SH-SY5Y (cell line): ENCODE measurements around the gene CCDC40.

Experiments
- GATA2 ChIP-seq: IDR thresholded peaks from 2 replicates; pipeline ENCODE4 v1.6.1; 2011; ENCODE audit warnings: mild to moderate bottlenecking, low read depth, low read length
- GATA3 ChIP-seq: IDR thresholded peaks from 2 replicates; pipeline ENCODE4 v1.6.1; 2011; ENCODE audit warnings: low read depth, mild to moderate bottlenecking, low read length, moderate library complexity

The CCDC40 gene

DNA sequence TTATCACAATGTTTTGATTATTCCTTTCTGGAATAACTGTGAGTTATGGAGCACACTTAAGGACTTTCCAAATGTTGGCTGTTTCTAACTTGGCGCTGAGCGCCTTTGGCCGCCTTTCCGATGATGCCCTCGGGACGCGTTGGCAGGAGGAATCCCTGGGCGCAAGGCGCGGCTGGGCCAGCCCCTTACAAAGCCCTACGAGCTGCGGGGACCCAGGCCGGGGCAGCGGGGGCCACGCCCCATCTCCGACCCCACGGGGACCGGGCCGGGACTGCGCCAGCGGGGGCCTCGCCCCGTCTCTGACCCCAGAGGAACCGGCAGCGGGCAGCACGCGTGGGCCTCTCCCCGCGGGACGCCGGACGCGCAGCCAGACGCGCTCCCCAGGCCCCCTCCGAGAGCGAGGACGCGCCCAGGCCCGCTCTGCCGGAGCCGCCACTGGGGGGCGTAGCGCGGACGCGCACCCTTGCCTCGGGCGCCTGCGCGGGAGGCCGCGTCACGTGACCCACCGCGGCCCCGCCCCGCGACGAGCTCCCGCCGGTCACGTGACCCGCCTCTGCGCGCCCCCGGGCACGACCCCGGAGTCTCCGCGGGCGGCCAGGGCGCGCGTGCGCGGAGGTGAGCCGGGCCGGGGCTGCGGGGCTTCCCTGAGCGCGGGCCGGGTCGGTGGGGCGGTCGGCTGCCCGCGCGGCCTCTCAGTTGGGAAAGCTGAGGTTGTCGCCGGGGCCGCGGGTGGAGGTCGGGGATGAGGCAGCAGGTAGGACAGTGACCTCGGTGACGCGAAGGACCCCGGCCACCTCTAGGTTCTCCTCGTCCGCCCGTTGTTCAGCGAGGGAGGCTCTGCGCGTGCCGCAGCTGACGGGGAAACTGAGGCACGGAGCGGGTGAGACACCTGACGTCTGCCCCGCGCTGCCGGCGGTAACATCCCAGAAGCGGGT, 64.8 kb downstream of the CCDC40 start, which contains the start of gene GAA:
TSS of gene GAA (plus strand) at position 571 of the 935 bp plus-strand sequence. CDS start 3,006 bp downstream, outside the sequence.
- TF ChIP-seq GATA2 (no peak), GATA3 (no peak)

DNA sequence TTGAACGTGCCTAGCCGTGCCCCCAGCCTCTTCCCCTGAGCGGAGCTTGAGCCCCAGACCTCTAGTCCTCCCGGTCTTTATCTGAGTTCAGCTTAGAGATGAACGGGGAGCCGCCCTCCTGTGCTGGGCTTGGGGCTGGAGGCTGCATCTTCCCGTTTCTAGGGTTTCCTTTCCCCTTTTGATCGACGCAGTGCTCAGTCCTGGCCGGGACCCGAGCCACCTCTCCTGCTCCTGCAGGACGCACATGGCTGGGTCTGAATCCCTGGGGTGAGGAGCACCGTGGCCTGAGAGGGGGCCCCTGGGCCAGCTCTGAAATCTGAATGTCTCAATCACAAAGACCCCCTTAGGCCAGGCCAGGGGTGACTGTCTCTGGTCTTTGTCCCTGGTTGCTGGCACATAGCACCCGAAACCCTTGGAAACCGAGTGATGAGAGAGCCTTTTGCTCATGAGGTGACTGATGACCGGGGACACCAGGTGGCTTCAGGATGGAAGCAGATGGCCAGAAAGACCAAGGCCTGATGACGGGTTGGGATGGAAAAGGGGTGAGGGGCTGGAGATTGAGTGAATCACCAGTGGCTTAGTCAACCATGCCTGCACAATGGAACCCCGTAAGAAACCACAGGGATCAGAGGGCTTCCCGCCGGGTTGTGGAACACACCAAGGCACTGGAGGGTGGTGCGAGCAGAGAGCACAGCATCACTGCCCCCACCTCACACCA, 65.7 kb downstream of the CCDC40 start:
- no peak for TF ChIP-seq GATA2
- TF ChIP-seq GATA3, result no peak

DNA sequence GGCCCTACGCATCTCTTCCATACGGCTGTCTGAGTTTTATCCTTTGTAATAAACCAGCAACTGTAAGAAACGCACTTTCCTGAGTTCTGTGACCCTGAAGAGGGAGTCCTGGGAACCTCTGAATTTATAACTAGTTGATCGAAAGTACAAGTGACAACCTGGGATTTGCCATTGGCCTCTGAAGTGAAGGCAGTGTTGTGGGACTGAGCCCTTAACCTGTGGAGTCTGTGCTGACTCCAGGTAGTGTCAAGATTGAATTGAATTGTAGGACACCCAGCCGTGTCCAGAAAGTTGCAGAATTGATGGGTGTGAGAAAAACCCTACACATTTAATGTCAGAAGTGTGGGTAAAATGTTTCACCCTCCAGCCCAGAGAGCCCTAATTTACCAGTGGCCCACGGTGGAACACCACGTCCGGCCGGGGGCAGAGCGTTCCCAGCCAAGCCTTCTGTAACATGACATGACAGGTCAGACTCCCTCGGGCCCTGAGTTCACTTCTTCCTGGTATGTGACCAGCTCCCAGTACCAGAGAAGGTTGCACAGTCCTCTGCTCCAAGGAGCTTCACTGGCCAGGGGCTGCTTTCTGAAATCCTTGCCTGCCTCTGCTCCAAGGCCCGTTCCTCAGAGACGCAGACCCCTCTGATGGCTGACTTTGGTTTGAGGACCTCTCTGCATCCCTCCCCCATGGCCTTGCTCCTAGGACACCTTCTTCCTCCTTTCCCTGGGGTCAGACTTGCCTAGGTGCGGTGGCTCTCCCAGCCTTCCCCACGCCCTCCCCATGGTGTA, 66.4 kb downstream of the CCDC40 start:
- TF ChIP-seq GATA2 (no peak), GATA3 (no peak)

DNA sequence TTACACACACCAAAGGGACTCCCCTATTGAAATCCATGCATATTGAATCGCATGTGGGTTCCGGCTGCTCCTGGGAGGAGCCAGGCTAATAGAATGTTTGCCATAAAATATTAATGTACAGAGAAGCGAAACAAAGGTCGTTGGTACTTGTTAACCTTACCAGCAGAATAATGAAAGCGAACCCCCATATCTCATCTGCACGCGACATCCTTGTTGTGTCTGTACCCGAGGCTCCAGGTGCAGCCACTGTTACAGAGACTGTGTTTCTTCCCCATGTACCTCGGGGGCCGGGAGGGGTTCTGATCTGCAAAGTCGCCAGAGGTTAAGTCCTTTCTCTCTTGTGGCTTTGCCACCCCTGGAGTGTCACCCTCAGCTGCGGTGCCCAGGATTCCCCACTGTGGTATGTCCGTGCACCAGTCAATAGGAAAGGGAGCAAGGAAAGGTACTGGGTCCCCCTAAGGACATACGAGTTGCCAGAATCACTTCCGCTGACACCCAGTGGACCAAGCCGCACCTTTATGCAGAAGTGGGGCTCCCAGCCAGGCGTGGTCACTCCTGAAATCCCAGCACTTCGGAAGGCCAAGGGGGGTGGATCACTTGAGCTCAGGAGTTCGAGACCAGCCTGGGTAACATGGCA, 67.1 kb downstream of the CCDC40 start:
- TF ChIP-seq GATA3 (no peak), GATA2 (no peak)

DNA sequence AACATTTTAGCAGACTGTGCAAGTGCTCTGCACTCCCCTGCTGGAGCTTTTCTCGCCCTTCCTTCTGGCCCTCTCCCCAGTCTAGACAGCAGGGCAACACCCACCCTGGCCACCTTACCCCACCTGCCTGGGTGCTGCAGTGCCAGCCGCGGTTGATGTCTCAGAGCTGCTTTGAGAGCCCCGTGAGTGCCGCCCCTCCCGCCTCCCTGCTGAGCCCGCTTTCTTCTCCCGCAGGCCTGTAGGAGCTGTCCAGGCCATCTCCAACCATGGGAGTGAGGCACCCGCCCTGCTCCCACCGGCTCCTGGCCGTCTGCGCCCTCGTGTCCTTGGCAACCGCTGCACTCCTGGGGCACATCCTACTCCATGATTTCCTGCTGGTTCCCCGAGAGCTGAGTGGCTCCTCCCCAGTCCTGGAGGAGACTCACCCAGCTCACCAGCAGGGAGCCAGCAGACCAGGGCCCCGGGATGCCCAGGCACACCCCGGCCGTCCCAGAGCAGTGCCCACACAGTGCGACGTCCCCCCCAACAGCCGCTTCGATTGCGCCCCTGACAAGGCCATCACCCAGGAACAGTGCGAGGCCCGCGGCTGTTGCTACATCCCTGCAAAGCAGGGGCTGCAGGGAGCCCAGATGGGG, 68.0 kb downstream of the CCDC40 start:
- TF ChIP-seq GATA3, result no peak
- TF ChIP-seq GATA2, result no peak

DNA sequence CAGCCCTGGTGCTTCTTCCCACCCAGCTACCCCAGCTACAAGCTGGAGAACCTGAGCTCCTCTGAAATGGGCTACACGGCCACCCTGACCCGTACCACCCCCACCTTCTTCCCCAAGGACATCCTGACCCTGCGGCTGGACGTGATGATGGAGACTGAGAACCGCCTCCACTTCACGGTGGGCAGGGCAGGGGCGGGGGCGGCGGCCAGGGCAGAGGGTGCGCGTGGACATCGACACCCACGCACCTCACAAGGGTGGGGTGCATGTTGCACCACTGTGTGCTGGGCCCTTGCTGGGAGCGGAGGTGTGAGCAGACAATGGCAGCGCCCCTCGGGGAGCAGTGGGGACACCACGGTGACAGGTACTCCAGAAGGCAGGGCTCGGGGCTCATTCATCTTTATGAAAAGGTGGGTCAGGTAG, 68.5 kb downstream of the CCDC40 start:
- TF ChIP-seq GATA2 (no peak), GATA3 (no peak)

DNA sequence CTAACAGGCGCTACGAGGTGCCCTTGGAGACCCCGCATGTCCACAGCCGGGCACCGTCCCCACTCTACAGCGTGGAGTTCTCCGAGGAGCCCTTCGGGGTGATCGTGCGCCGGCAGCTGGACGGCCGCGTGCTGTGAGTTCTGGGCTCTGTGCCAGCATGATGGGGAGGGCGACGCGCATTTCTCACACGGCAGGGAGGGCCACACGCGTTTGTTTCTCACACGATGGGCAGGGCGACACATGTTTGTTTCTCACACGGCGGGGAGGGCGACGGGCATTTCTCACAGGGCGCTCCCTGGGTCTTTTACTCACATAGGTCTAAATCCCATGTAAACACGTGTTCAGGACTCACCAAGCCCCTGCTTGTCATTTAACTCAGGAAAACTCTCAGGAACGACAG, 69.3 kb downstream of the CCDC40 start:
- TF ChIP-seq GATA2, result no peak
- TF ChIP-seq GATA3, result no peak

DNA sequence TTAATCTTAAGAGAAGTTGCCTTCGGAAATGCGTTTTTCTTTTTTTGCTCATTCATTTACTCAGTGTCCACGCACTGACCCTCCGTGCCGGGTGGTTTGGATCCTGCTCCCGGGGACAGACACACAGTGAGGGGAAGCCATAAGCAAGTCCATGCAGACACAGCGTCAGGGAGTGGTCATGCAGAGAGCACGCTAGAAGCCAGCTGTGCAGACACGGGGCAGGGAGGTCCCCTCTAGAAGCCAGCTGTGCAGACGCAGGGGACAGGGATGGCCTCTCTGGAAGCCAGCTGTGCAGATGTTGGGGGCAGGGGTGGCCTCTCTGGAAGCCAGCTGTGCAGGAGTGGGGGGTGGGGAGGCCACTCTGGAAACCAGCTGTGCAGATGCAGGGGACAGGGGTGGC, 69.7 kb downstream of the CCDC40 start:
- TF ChIP-seq GATA2, result no peak
- TF ChIP-seq GATA3, result no peak

DNA sequence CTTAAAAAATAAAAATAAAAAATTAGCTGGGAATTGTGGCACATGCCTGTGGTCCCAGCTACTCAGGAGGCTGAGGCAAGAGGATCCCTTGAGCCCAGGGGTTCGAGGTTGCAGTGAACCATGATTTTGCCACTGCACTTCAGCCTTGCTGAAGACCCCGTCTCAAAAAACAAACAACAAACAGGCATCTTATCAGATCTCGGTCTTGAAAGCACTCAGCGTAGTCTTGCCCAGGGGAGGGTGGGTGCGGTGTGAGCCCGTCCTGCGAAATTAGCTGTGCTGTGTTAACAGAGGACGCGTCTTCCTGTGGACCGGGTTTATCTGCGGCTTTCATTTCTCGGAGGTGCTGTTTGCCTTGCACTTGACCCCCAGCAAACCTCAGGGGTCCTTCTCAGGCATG, 70.3 kb downstream of the CCDC40 start:
- TF ChIP-seq GATA3, result no peak
- TF ChIP-seq GATA2, result no peak

DNA sequence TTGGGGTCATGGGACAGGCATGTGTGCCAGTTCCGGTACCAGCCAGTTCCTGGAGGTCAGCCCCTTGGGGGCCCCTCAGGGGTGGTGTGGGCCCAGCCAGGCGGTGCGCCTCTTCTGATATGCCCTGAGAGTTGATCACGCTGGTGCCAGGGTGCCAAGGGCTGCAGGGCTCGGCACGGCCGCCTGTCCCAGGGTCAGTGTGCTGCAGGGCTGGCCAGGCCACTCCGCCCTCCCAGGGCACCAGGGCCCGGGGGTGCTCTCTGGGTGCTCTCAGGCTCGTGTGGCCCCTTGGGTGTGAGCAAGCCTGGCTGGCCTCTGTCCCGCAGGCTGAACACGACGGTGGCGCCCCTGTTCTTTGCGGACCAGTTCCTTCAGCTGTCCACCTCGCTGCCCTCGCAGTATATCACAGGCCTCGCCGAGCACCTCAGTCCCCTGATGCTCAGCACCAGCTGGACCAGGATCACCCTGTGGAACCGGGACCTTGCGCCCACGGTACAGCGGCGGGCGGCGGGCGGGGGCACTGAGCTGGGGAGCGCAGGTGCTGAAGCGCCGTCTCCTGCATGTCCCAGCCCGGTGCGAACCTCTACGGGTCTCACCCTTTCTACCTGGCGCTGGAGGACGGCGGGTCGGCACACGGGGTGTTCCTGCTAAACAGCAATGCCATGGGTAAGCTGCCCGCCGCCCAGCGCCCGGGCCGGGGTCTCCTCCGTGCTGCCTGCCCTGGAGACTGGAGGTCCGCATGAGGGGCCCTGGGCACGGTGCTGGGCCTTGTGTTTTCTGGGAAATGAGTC, 71.0 kb downstream of the CCDC40 start:
- TF ChIP-seq GATA3, result no peak
- no peak for TF ChIP-seq GATA2

DNA sequence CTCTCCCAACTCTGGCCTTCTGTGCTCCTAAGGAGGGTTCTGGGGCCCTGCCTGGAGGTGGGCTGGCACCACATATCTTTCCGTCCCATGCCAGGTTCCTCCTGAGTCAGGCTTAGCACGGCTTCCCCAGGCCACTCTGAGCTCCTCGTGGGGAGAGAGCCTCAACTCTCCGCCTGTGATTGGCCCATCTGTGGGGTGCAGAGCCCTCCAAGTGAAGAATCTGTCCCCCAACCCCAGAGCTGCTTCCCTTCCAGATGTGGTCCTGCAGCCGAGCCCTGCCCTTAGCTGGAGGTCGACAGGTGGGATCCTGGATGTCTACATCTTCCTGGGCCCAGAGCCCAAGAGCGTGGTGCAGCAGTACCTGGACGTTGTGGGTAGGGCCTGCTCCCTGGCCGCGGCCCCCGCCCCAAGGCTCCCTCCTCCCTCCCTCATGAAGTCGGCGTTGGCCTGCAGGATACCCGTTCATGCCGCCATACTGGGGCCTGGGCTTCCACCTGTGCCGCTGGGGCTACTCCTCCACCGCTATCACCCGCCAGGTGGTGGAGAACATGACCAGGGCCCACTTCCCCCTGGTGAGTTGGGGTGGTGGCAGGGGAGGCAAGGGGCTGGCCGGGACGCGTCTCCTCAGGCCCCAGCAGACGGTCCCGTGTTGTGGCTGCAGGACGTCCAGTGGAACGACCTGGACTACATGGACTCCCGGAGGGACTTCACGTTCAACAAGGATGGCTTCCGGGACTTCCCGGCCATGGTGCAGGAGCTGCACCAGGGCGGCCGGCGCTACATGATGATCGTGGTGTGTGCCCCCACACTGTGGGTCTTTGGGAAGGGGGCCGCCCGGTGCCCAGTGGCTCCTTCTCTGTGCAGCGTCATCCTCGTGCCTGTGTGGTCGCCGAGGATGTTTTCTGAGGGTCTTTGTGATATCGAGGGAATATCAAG, 71.9 kb downstream of the CCDC40 start:
- TF ChIP-seq GATA3 (no peak), GATA2 (no peak)

DNA sequence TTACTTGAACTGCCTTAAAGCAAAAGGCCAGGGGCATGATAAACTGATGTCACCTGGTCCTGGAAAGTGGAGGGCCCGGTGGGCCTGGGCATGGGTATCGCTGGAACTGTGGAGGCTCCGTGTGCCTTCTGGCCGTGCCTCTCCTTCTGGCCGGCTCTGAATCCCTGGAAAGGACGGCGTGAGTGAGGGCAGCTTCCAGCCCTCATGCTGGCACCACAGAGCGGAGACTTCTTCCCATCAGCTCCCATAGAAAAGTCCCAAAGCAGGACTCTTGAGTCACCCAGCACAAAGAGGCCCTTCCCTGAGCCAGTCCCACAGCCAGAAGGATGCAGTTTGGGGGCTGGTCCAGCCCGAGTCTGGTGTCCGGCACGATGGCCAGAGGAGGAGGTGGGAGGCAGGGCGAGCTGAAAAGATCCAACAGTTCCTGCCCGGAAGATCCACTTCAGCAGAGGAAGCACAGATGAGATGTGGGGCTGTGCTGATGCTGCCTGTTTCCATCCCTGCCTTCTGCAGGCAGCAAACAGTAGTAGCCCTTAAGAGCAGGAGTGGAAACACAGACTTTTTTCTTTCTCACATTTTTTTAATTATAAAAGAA, 72.7 kb downstream of the CCDC40 start:
- TF ChIP-seq GATA2, result no peak
- TF ChIP-seq GATA3, result no peak
